GM12878 (cell line): ENCODE data around the gene PLXNA4. TPM values are rescaled to one million over a fixed set of nuclear protein-coding genes. Genes with fewer than 3 reads are reported as not detected.

ENCODE experiments used
- ATAC-seq: fragments of 200-7000 bp; cut with Tn5 transposase; 3 replicates; pipeline ENCODE4 v1.9.1; 2020; ENCODE audit warnings: mild to moderate bottlenecking, moderate library complexity
- BruUV-seq: library from RNA; stranded (reverse); fragments of 400-500 nt; replicated peaks from 2 replicates; lab custom pipeline; 2021; lab: Mats Ljungman, UMichigan
- CTCF ChIA-PET: fragments of 300-600 bp; sonication (Branson Sonifier 250); formaldehyde crosslinking; extraction: SDS; loops from one replicate; lab custom pipeline; 2021; ENCODE audit warnings: inconsistent platforms; lab: Yijun Ruan, JAX
- POLR2A ChIA-PET: fragments of 350-600 bp; formaldehyde crosslinking; extraction: SDS; loops from one replicate; lab custom pipeline; 2021; ENCODE audit warnings: inconsistent platforms; lab: Charles Lee
- RAD21 ChIA-PET: fragments of 300-600 bp; sonication (Branson Sonifier 250); formaldehyde crosslinking; loops from one replicate; lab custom pipeline; 2023; ENCODE audit warnings: antibody characterized with exemption; ENCODE audit not compliant: unreplicated experiment; lab: Charles Lee
- SMC1A ChIA-PET: fragments of 300-600 bp; sonication (Branson Sonifier 250); formaldehyde crosslinking; loops from one replicate; lab custom pipeline; 2023; ENCODE audit not compliant: unreplicated experiment, uncharacterized antibody; lab: Charles Lee
- DNase-seq: peaks from one replicate; pipeline ENCODE4 v3.0.0-alpha.2; 2011; ENCODE audit warnings: low read depth, low spot score
- FAIRE-seq: peaks from 3 replicates; lab custom pipeline; 2011; peaks lifted over from hg19 to GRCh38; lab: Jason Lieb, UNC
- H2AFZ ChIP-seq: 2 replicates; pipeline ENCODE4 v1.6.0; 2011; ENCODE audit warnings: low read depth, low read length, control low read depth; ENCODE audit not compliant: control insufficient read depth
- H3K27ac ChIP-seq: 2 replicates; pipeline ENCODE4 v1.5.1; 2011; ENCODE audit warnings: control low read depth; ENCODE audit not compliant: control insufficient read depth, insufficient read depth
- H3K27me3 ChIP-seq, 2 experiments: replicated peaks in 1 of 2; 2 replicates each; pipeline versions ENCODE4 v1.6.0 to v1.6.1; 2011; ENCODE audit warnings: low read length in 1 of 2; ENCODE audit not compliant: control insufficient read depth in 2 of 2, insufficient read depth in 2 of 2
- H3K36me3 ChIP-seq, 2 experiments: 2 replicates each; pipeline ENCODE4 v1.5.1; 2011; ENCODE audit warnings: low read length in 1 of 2; ENCODE audit not compliant: control insufficient read depth in 2 of 2, insufficient read depth in 2 of 2
- H3K4me1 ChIP-seq: 2 replicates; pipeline ENCODE4 v1.6.1; 2011; ENCODE audit warnings: mild to moderate bottlenecking, low read length, moderate library complexity, mixed read lengths; ENCODE audit not compliant: control insufficient read depth, insufficient read depth
- H3K4me2 ChIP-seq: 2 replicates; pipeline ENCODE4 v1.6.0; 2011; ENCODE audit warnings: control low read depth; ENCODE audit not compliant: control insufficient read depth, insufficient read depth
- H3K4me3 ChIP-seq: fragments of 200-600 bp; sonication (generic); 2 replicates; pipeline ENCODE4 v1.5.1; 2016
- H3K79me2 ChIP-seq: 2 replicates; pipeline ENCODE4 v1.6.0; 2011; ENCODE audit warnings: low read length; ENCODE audit not compliant: control insufficient read depth, insufficient read depth
- H3K9ac ChIP-seq: 2 replicates; pipeline ENCODE4 v1.8.0; 2011; ENCODE audit warnings: low read length, control low read depth, mixed read lengths; ENCODE audit not compliant: control insufficient read depth, insufficient read depth
- H3K9me3 ChIP-seq: replicated peaks from 3 replicates; pipeline ENCODE4 v1.5.1; 2011; ENCODE audit warnings: mild to moderate bottlenecking, low read length; ENCODE audit not compliant: control insufficient read depth, insufficient read depth
- H4K20me1 ChIP-seq: 2 replicates; pipeline ENCODE4 v1.6.0; 2011; ENCODE audit not compliant: control insufficient read depth, insufficient read depth
- SUZ12 ChIP-seq: fragments of 200-600 bp; sonication (generic); IDR thresholded peaks from one replicate; pipeline ENCODE4 v1.6.1; 2018; ENCODE audit warnings: antibody characterized with exemption, mild to moderate bottlenecking; ENCODE audit not compliant: unreplicated experiment
- TBL1XR1 ChIP-seq: IDR thresholded peaks from 2 replicates; pipeline ENCODE4 v1.6.1; 2012; ENCODE audit warnings: low read depth, low read length, improper control_type of control experiment
- WGBS: methylation state at CpG from one replicate; pipeline ENCODE4 v1.1.6; 2016; ENCODE audit warnings: low lambda C conversion rate; ENCODE audit not compliant: insufficient replicate concordance, insufficient coverage; ENCODE audit errors: missing lambda C conversion rate; 5-methylcytosine and 5-hydroxymethylcytosine counted together
- in situ Hi-C: fragments of 300-500 bp; cut with MboI; formaldehyde crosslinking; loops from 9 replicates; pipeline ENCODE4 v1.14.3; 2018; ENCODE audit warnings: mixed read lengths
- intact Hi-C: fragments of 100-400 bp; cut with micrococcal nuclease; formaldehyde crosslinking; loops from one replicate; pipeline ENCODE4 v1.14.2; 2022; ENCODE audit not compliant: unreplicated experiment
- polyA plus RNA-seq, 11 experiments: library from polyadenylated mRNA; depleted of rRNA in 4 of 11; unstranded in 6 of 11; stranded (reverse) in 5 of 11; fragments of >200 nt; fragmentation: Nextera tagmentation in 4 of 11; fragmentation: Illumina TruSeq in 1 of 11; extraction: Ambion mirVana in 4 of 11; extraction: Trizol in 1 of 11; gene quantifications; 1 replicate in 1 of 11; 2 replicates in 10 of 11; pipeline versions ENCODE4 v1.2.1 to v1.2.3, GENCODE V29; 2011 to 2016; ENCODE audit warnings: inconsistent platforms in 2 of 11, missing spikeins in 2 of 11, low read depth in 1 of 11
- total RNA-seq, 4 experiments: library from RNA; depleted of rRNA in 3 of 4; stranded (reverse); fragments of >200 nt in 3 of 4; fragmentation: Illumina TruSeq in 1 of 4; extraction: Trizol in 1 of 4; gene quantifications; 2 replicates each; pipeline versions ENCODE4 v1.2.1 to v1.2.3, GENCODE V29; 2013 to 2021
- TF ChIP-seq, protein P1 (sequence below): fragments of 450-650 bp; formaldehyde crosslinking; IDR thresholded peaks from 2 replicates; pipeline ENCODE4 v1.4.0; 2020; ENCODE audit warnings: mild to moderate bottlenecking, moderate library complexity
- TF ChIP-seq, protein P2 (sequence below): fragments of 450-650 bp; IDR thresholded peaks from 2 replicates; pipeline ENCODE4 v1.6.1; 2016; ENCODE audit warnings: mild to moderate bottlenecking
- TF ChIP-seq, protein P3 (sequence below): IDR thresholded peaks from 2 replicates; pipeline ENCODE4 v1.6.1; 2011; ENCODE audit warnings: low read depth, mild to moderate bottlenecking, low read length, moderate library complexity, borderline replicate concordance; ENCODE audit errors: extremely low read depth

Gene PLXNA4
- total and polyA plus RNA-seq, 10 of the 15 experiments (the other 5 are each of a cell fraction or from before 2014, with no cell fraction given): 0.03 TPM; not detected in 9

DNA sequence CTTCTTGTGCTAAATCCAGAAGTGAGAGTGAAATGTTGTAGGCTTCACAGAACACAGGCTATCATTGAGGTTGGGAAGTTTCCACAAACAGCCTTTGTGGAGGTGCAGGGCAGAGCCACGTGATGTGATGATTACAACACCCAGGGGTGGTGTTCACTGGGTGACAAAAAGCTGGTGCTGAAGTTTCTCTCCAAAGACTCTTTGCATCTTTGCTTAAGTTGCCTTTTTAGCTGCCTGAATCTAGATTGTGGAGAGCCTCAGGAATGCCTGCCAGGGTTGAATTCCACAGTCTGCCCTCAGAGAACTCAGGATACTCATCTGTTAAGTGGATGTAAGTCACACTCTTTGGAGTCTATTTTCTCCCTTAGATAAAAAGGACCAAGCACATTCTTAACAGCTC lies 56.3 kb downstream of the PLXNA4 start:
- ChIA-PET CTCF (no interaction called here), POLR2A (no interaction called here), SMC1A (no interaction called here), RAD21 (no interaction called here)
- DNase-seq (no peak), FAIRE-seq (no peak), ATAC-seq (no peak)
- Histone ChIP-seq H3K36me3 (no peaks in the 10 kb centered on the region), H3K4me2 (no peak overlapping the region), H3K4me1 (no peaks in the 10 kb centered on the region), H3K27ac (no peak overlapping the region), H3K4me3 (no peak overlapping the region), H3K27me3 (no peaks in the 10 kb centered on the region; a peak in 1 of 4 replicates), H4K20me1 (no peaks in the 10 kb centered on the region), H2AFZ (no peak overlapping the region), H3K9me3 (no peaks in the 10 kb centered on the region), H3K9ac (no peak overlapping the region), H3K79me2 (no peaks in the 10 kb centered on the region)
- WGBS: 0% methylated on average over 1 of the region's 1 CpG
- in situ Hi-C loops: no loop called here
- no TSS peak for BruUV-seq
- intact Hi-C loops: no loop called here
- TF ChIP-seq TBL1XR1 (no peak), SUZ12 (no peak)
- TF ChIP-seq, protein P1, sequence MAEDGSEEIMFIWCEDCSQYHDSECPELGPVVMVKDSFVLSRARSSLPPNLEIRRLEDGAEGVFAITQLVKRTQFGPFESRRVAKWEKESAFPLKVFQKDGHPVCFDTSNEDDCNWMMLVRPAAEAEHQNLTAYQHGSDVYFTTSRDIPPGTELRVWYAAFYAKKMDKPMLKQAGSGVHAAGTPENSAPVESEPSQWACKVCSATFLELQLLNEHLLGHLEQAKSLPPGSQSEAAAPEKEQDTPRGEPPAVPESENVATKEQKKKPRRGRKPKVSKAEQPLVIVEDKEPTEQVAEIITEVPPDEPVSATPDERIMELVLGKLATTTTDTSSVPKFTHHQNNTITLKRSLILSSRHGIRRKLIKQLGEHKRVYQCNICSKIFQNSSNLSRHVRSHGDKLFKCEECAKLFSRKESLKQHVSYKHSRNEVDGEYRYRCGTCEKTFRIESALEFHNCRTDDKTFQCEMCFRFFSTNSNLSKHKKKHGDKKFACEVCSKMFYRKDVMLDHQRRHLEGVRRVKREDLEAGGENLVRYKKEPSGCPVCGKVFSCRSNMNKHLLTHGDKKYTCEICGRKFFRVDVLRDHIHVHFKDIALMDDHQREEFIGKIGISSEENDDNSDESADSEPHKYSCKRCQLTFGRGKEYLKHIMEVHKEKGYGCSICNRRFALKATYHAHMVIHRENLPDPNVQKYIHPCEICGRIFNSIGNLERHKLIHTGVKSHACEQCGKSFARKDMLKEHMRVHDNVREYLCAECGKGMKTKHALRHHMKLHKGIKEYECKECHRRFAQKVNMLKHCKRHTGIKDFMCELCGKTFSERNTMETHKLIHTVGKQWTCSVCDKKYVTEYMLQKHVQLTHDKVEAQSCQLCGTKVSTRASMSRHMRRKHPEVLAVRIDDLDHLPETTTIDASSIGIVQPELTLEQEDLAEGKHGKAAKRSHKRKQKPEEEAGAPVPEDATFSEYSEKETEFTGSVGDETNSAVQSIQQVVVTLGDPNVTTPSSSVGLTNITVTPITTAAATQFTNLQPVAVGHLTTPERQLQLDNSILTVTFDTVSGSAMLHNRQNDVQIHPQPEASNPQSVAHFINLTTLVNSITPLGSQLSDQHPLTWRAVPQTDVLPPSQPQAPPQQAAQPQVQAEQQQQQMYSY: no peak
- TF ChIP-seq, protein P2, sequence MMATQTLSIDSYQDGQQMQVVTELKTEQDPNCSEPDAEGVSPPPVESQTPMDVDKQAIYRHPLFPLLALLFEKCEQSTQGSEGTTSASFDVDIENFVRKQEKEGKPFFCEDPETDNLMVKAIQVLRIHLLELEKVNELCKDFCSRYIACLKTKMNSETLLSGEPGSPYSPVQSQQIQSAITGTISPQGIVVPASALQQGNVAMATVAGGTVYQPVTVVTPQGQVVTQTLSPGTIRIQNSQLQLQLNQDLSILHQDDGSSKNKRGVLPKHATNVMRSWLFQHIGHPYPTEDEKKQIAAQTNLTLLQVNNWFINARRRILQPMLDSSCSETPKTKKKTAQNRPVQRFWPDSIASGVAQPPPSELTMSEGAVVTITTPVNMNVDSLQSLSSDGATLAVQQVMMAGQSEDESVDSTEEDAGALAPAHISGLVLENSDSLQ: no peak
- TF ChIP-seq, protein P3, sequence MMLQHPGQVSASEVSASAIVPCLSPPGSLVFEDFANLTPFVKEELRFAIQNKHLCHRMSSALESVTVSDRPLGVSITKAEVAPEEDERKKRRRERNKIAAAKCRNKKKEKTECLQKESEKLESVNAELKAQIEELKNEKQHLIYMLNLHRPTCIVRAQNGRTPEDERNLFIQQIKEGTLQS: no peak
